Kidney epithelial cell (primary cell): ENCODE data around the gene CENPT. TPM values are rescaled to one million over a fixed set of nuclear protein-coding genes. Genes with fewer than 3 reads are reported as not detected.

ENCODE experiments used
- DNase-seq: peaks from one replicate; pipeline ENCODE4 v3.0.0-alpha.2; 2010; ENCODE audit warnings: low read depth
- H3K27me3 ChIP-seq: 2 replicates; pipeline ENCODE4 v1.6.0; 2011; ENCODE audit warnings: low read length; ENCODE audit not compliant: control insufficient read depth, insufficient read depth
- H3K36me3 ChIP-seq: 2 replicates; pipeline ENCODE4 v1.5.1; 2011; ENCODE audit warnings: low read length; ENCODE audit not compliant: control insufficient read depth, insufficient read depth
- H3K4me3 ChIP-seq: 2 replicates; pipeline ENCODE4 v1.5.1; 2011; ENCODE audit warnings: low read depth, mild to moderate bottlenecking, control low read depth, low read length
- total RNA-seq: library from RNA; depleted of rRNA; stranded (reverse); fragments of >200 nt; gene quantifications from 2 replicates; pipeline ENCODE4 v1.2.3, GENCODE V29; 2015
- TF ChIP-seq, protein P1 (sequence below): IDR thresholded peaks from 2 replicates; pipeline ENCODE4 v1.5.1; 2011; ENCODE audit warnings: mild to moderate bottlenecking, moderate library complexity, low read length, control low read depth, inconsistent platforms; ENCODE audit not compliant: insufficient read depth, poor library complexity, severe bottlenecking

CENPT gene
- total RNA-seq, 1 donor from 2014 or later: 30.3 TPM

DNA sequence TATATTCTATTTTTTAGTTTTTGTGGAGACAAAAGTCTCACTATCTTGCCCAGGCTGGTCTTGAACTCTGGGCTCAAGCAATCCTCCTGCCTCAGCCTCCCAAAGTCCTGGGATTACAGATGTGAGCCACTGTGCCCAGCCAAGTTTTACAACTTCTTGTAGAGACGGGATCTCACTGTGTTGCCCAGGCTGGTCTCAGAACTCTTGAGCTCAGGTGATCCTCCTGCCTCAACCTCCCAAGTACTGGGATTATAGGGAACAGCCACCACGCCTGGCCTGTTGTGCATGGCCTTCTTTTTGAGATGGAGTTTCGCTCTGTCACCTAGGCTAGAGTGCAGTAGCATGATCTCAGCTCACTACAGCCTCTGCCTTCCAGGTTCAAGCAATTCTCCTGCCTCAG lies 6.2 kb upstream of the CENPT start:
- TF ChIP-seq, protein P1, sequence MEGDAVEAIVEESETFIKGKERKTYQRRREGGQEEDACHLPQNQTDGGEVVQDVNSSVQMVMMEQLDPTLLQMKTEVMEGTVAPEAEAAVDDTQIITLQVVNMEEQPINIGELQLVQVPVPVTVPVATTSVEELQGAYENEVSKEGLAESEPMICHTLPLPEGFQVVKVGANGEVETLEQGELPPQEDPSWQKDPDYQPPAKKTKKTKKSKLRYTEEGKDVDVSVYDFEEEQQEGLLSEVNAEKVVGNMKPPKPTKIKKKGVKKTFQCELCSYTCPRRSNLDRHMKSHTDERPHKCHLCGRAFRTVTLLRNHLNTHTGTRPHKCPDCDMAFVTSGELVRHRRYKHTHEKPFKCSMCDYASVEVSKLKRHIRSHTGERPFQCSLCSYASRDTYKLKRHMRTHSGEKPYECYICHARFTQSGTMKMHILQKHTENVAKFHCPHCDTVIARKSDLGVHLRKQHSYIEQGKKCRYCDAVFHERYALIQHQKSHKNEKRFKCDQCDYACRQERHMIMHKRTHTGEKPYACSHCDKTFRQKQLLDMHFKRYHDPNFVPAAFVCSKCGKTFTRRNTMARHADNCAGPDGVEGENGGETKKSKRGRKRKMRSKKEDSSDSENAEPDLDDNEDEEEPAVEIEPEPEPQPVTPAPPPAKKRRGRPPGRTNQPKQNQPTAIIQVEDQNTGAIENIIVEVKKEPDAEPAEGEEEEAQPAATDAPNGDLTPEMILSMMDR: no peak
- H3K27me3 ChIP-seq: no peaks in the 10 kb centered on the region
- no peak overlapping the region for H3K4me3 ChIP-seq
- H3K36me3 ChIP-seq: peaks cover 3% of the 10 kb centered on the region
- DNase-seq: no peak

DNA sequence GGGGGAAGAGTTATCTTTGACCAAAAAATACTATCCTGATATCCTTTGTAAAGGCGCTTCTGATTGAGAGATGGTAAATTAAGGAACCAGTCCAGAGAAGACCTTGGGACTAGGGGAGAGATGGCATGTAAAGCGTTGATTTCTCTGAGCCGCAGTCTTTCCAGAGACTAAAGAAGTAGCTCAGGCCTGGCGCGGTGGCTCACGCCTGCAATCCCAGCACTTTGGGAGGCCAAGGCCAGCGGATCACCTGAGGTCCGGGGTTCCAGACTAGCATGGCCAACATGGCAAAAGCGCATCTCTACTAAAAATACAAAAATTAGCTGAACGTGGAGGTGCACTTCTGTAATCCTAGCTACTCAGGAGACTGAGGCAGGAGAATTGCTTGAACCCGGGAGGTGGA lies 625 bp upstream of the CENPT start:
- TF ChIP-seq, protein P1: no peak
- DNase-seq: no peak
- H3K36me3 ChIP-seq: peaks cover 3% of the 10 kb centered on the region
- no peaks in the 10 kb centered on the region for H3K27me3 ChIP-seq
- H3K4me3 ChIP-seq: peak overlapping the region; percentile 96

DNA sequence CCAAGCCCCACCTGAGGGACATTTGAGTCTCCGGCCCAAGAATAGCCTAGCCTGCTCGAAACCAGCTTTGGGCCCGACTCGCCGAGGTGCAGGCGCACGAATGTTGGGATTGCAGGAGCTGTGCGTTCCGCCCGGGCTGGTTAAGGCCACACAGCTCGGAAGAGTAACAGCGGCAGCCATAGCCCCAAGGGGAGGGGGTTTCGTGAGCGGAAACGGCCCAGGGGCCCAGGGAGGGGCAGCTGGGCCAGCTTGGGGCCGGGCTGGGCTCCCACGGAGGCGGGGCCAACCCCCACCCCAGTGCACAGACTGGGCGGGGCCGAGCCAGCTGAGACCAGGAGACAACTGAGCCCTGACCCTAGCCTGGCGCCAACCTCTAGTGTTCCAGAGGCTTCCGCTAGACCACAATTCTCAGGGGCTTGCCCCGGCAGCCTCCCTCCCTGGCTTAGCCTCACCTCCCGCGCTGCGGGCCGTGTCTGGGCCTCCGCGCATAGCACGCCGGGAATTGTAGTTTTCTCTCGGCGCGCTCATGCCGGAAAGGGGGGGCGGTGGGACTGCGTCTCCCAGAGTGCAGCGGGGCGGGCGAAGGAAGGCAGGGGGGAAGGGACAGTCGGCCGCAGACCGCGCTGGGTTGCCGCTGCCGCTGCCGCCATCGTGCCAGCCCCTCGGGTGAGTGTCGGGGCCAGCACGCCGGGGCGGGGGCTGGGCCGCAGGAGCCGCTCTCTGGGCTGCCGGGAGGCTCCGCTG lies 1.0 kb downstream of the CENPT start, which contains the start of gene NUTF2:
NUTF2 (plus strand) TSS at position 614 of the 744 bp plus-strand sequence. CDS start 18,198 bp downstream, outside the sequence.
- TF ChIP-seq, protein P1: no peak
- peak; percentile 64 for DNase-seq
- Histone ChIP-seq H3K4me3 (peak within 1 kb of the TSS; percentile 96), H3K36me3 (peaks cover 3% of the 10 kb centered on the region), H3K27me3 (no peaks in the 10 kb centered on the region)

DNA sequence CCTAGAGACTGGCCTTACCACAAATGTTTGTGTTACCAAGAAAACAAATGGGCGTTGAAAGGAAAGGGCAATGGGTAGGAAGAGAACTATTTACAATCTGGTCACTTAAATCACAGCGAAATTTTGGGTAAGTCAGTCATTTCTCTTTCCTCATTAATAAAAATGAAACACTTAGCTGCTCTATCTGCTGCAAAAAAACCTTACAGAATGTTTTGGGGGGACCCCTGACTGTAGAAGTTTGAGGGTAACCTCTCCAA lies 1.5 kb downstream of the CENPT start:
- DNase-seq: no peak
- TF ChIP-seq, protein P1: no peak
- Histone ChIP-seq H3K4me3 (peak overlapping the region; percentile 96), H3K27me3 (no peaks in the 10 kb centered on the region), H3K36me3 (peaks cover 3% of the 10 kb centered on the region)

DNA sequence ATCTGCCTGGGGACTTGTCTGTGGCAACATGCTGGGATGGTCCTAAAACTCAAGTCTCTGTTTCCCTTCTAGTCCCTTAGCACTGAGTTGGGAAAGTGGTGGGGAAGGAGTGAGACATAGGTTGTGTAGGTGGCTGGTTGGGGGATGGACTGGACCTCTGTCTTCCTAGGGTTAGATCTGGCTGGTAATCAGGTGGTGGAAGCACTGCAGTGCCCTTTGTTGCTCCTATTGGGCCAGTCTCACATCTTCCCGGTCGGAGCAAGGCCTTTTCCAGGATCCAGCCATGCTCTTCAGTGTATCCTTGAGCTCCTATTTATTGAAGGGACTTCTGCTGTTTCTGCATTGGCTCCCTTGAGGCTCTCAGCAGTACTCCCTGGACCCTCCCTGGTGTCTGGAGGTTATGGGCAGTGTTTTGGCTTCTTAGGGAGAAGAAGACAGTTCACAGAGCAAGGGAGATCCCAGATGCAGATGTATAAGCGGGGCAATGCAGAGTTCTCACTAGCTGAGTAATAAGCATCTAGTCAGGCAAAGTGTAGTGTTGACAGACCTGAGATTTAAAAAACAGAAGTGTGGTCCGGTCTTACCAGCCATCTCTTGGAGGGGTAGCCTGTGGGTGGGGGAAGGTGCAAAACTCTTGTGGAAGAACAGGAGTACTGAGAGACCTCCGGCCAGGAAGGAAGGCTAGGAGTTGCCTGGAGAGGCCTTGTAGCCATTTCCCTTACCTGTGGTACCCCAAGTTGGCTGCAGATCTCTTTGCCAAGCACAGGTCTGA lies 2.0 kb downstream of the CENPT start:
- TF ChIP-seq, protein P1: no peak
- no peaks in the 10 kb centered on the region for H3K27me3 ChIP-seq
- peaks cover 3% of the 10 kb centered on the region for H3K36me3 ChIP-seq
- DNase-seq: no peak
- H3K4me3 ChIP-seq: peak overlapping the region; percentile 96
